ENCODE measurements around the gene MAN2B1. TPM values are rescaled to one million over a fixed set of nuclear protein-coding genes. Genes with fewer than 3 reads are reported as not detected.

The MAN2B1 gene
- total RNA-seq, 1 experiment from 2014 or later: 93.5 TPM

- no peak overlapping the region for H3K56ac ChIP-seq (ENCODE audit: insufficient read length, low read depth, low read length)
- DNase-seq: no peak
- H3K23me2 ChIP-seq (ENCODE audit: insufficient read length, low read depth, low read length, poor library complexity, severe bottlenecking): no peaks in the 10 kb centered on the region
- no peak overlapping the region for H4K8ac ChIP-seq (replicated peaks; ENCODE audit: insufficient read length, low read depth, low read length)
- no peak overlapping the region for H3K4me2 ChIP-seq (ENCODE audit: insufficient read depth, insufficient read length, low read length)
- no peak overlapping the region for H3K27ac ChIP-seq (ENCODE audit: insufficient read length, low read depth, low read length)
- H2BK120ac ChIP-seq (ENCODE audit: low read depth, low read length, poor library complexity, severe bottlenecking): no peak overlapping the region
- Mint-ChIP-seq H3K4me3 (no peak overlapping the region), H3K9me3 (no peaks in the 10 kb centered on the region), H3K27ac (no peak overlapping the region), H3K36me3 (ENCODE audit: insufficient read depth in 1 of 3, low read depth in 3 of 3) (peaks cover 59 to 83% (median 73%) of the 10 kb centered on the region in 3 experiments; a peak in 6 of 7 replicates), H3K4me1 (peaks cover 5 to 6% of the 10 kb centered on the region in 2 experiments), H3K27me3 (ENCODE audit: low read depth) (no peaks in the 10 kb centered on the region)
- H3K27me3 ChIP-seq (ENCODE audit: insufficient read depth, low read length): no peaks in the 10 kb centered on the region
- H4K5ac ChIP-seq (ENCODE audit: insufficient read length, low read depth, low read length): no peak overlapping the region
- no peaks in the 10 kb centered on the region for H4K20me1 ChIP-seq (ENCODE audit: control insufficient read depth, insufficient read depth, insufficient read length)
- no peak overlapping the region for H2BK20ac ChIP-seq (ENCODE audit: low read depth, low read length, poor library complexity, severe bottlenecking)
- no peak overlapping the region for H2BK5ac ChIP-seq (ENCODE audit: insufficient read length, low read length)
- H3K14ac ChIP-seq (ENCODE audit: insufficient read depth, low read length): no peak overlapping the region
- no peaks in the 10 kb centered on the region for H3K4me1 ChIP-seq (ENCODE audit: insufficient read depth, low read length)
- no peak overlapping the region for H2BK15ac ChIP-seq (ENCODE audit: low read depth, low read length)
- no peak overlapping the region for H2BK12ac ChIP-seq (ENCODE audit: insufficient read length, low read depth, low read length)
- no peak overlapping the region for H3K23ac ChIP-seq (ENCODE audit: insufficient read length, low read depth, low read length)
- no peak overlapping the region for H3K18ac ChIP-seq (ENCODE audit: insufficient read length, low read depth, low read length)
- no CpG with 5 or more reads among the region's 3 CpGs for WGBS (ENCODE audit: extremely low coverage, insufficient read length, low lambda C conversion rate)
- peaks cover 10% of the 10 kb centered on the region for H3K79me1 ChIP-seq (ENCODE audit: insufficient read depth, low read depth, low read length, poor library complexity, severe bottlenecking)
- no peak overlapping the region for H2AK5ac ChIP-seq (ENCODE audit: insufficient read length, low read length)
- H2AFZ ChIP-seq (ENCODE audit: low read length): no peak overlapping the region
- H4K91ac ChIP-seq (ENCODE audit: insufficient read length, low read depth, low read length): no peak overlapping the region
- no peak overlapping the region for H3K4ac ChIP-seq (ENCODE audit: low read depth, low read length)
- H3K79me2 ChIP-seq (ENCODE audit: insufficient read depth, low read length): peaks cover 14% of the 10 kb centered on the region; the same call in 1 of the 2 replicates
- H3K9me3 ChIP-seq (ENCODE audit: control insufficient read depth, low read depth, low read length): no peaks in the 10 kb centered on the region
- H3K9ac ChIP-seq (ENCODE audit: extremely low read depth, insufficient read length, low read length): no peak overlapping the region
- H3T11ph ChIP-seq (ENCODE audit: low read length): no peak overlapping the region
- no peak for TF ChIP-seq CTCF (conservative IDR thresholded peaks at IDR 0.05)
These were observed 49.4 kb upstream of the MAN2B1 start for GRCh38 chr19:12715929-12716328.

Data from H9 (cell line).